ENCODE measurements around the gene KLHL12. TPM values are rescaled to one million over a fixed set of nuclear protein-coding genes. Genes with fewer than 3 reads are reported as not detected.

The KLHL12 gene
- total and polyA plus RNA-seq, 5 donors, result 10.8 to 21.4 (median 20.0) TPM

DNA sequence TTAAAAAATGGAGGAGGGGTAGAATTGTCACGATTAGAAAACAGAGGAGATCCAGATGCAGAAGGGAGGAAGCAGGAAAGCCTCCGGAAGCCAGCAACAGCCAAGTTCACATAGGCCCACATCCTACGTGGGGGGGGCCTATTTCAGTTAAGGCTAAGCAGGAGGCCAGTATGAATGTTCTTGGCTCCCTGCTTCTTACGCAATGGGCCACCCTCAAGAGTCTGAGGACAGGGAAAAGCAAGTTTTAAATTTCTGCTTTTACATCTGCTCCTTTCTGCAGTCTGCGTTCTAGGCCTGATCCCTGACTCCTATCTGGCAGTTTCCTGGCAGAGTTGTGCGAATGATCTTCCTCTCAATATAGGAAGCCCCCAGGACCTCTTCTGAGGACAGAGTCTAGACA lies 68.7 kb downstream of the KLHL12 start:
- ATAC-seq (peak; percentile 61 to 65), DNase-seq (peak; percentile 78 to 81 (median 80))
- peaks cover 5% of the 10 kb centered on the region for H3K4me1 ChIP-seq (ENCODE audit: control insufficient read depth, insufficient read depth, low read length)
- H3K9me3 ChIP-seq (ENCODE audit: control insufficient read depth, low read length), result no peaks in the 10 kb centered on the region
- WGBS, result 42% methylated on average over 6 of the region's 6 CpGs
- intact Hi-C loops (cut with DNase I), result no loop called here
- H3K4me3 ChIP-seq (ENCODE audit: low read length), result no peak overlapping the region
- H3K27me3 ChIP-seq (ENCODE audit: control insufficient read depth, insufficient read depth), result no peaks in the 10 kb centered on the region
- H3K27ac ChIP-seq (ENCODE audit: low read length), result peak overlapping the region; percentile 72

DNA sequence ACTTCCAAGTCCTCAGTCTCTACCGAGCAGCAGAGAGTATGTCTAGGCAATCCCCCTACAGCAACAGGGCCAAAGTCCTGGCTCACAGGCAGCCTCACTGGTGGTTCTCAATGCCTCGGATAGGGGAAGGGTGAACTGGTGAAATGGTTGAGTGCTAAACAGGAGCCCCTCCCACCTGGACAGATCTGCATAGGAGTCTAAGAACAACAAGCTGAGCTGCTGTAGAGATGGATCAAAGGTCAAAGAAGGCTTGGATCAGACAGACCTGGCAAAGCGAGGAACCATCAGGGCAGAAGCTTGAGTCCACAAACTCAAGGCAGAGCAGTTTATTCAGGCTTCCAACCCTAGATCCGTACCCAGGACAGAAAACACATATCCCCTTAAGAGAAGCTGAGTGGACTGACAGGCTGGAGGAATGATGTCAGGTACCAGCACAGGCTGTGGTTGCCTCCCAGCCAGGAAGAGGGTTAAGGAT lies 69.9 kb downstream of the KLHL12 start:
- DNase-seq (no peak), ATAC-seq (no peak)
- H3K27ac ChIP-seq (ENCODE audit: low read length), result no peak overlapping the region
- no peaks in the 10 kb centered on the region for H3K27me3 ChIP-seq (ENCODE audit: control insufficient read depth, insufficient read depth)
- H3K4me3 ChIP-seq (ENCODE audit: low read length), result no peak overlapping the region
- H3K9me3 ChIP-seq (ENCODE audit: control insufficient read depth, low read length), result no peaks in the 10 kb centered on the region
- H3K4me1 ChIP-seq (ENCODE audit: control insufficient read depth, insufficient read depth, low read length), result peaks cover 5% of the 10 kb centered on the region
- intact Hi-C loops (cut with DNase I), result no loop called here
- 66% methylated on average over 4 of the region's 4 CpGs for WGBS

DNA sequence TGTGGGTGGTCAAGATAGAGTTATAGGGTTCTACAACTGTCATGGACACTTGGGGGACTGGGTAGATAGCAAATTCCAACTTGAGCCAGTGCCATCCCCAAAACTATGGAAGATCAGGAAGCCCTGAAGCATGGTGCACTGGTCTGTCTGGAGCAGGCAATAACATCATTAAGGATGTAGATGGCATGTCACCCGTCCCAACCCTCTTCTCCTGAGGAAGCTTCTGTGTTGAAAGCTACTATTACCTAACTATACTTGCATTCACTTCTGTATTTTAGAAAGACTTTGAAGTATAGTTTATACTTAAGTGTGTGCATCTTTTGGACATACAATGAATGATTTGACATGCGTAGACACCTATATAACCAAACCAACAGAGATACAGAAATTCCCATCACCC lies 71.0 kb downstream of the KLHL12 start:
- Histone ChIP-seq H3K4me1 (ENCODE audit: control insufficient read depth, insufficient read depth, low read length) (peaks cover 5% of the 10 kb centered on the region), H3K9me3 (ENCODE audit: control insufficient read depth, low read length) (no peaks in the 10 kb centered on the region), H3K27me3 (ENCODE audit: control insufficient read depth, insufficient read depth) (no peaks in the 10 kb centered on the region), H3K27ac (ENCODE audit: low read length) (no peak overlapping the region), H3K4me3 (ENCODE audit: low read length) (no peak overlapping the region)
- no peak for DNase-seq
- 84% methylated on average over 2 of the region's 2 CpGs for WGBS
- intact Hi-C loops (cut with DNase I), result no loop called here
- no peak for ATAC-seq

DNA sequence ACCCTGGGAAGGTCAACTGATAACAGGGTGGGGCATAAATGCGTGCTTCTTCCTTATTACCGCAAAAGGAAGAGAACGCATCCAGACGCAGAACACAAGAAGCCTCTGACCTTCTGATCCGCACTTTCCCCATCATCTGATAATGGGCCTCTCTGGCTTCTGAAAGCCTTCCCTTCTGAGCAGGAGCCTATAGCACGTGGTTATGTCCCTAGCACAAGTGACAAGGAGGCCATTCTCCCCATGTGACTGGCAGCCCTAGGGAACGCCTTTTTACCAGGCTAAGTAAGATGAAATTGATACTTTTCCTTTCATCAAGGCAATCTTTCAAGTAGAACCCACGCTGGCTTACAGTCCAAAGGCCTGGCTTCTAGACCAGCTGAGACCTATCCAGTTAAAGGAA lies 72.2 kb downstream of the KLHL12 start:
- intact Hi-C loops (cut with DNase I), result no loop called here
- no peak for DNase-seq
- Histone ChIP-seq H3K27ac (ENCODE audit: low read length) (no peak overlapping the region), H3K27me3 (ENCODE audit: control insufficient read depth, insufficient read depth) (no peaks in the 10 kb centered on the region), H3K9me3 (ENCODE audit: control insufficient read depth, low read length) (no peaks in the 10 kb centered on the region), H3K4me1 (ENCODE audit: control insufficient read depth, insufficient read depth, low read length) (peaks cover 5% of the 10 kb centered on the region), H3K4me3 (ENCODE audit: low read length) (no peak overlapping the region)
- 93% methylated on average over 8 of the region's 8 CpGs for WGBS
- ATAC-seq, result no peak

DNA sequence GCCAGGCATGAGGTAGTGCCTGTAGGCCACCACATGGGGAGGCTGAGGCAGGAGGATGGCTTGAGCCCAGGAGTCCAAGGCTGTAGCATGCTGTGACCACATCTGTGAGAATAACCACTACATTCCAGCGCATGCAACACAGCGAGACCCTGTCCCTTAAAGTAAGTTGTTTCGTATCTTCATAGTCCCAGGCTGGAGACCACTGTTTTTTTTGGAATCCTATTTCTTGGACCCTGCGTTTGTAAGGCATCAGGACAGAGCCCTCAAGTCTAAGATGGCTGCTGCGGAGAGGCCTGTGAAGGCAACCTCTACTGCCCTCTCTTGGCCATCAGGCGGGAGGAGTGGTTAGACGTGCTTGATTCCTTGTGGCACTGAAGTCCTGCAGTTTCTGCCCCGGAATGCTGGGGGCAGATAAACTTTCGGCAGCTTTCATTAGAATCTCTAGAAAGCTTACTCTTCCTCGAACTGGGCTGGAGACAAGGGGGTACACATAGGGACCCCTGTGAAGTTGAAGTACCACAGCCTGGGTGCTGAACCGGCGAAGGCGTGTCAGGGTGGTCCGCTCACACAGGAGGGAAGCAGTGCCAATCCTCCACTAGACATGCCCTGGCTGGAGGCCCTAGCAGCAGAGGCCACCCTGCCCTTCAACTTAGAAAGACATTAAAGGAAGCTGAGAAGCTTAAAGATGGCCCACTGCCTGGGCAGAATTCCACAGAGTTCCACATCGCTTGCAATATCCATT lies 74.7 kb downstream of the KLHL12 start:
- DNase-seq (peak in 1 of 3 donors; percentile 24), ATAC-seq (peak in 1 of 2 donors; percentile 59)
- Histone ChIP-seq H3K4me3 (ENCODE audit: low read length) (no peak overlapping the region), H3K27ac (ENCODE audit: low read length) (no peak overlapping the region), H3K9me3 (ENCODE audit: control insufficient read depth, low read length) (no peaks in the 10 kb centered on the region), H3K4me1 (ENCODE audit: control insufficient read depth, insufficient read depth, low read length) (no peaks in the 10 kb centered on the region), H3K27me3 (ENCODE audit: control insufficient read depth, insufficient read depth) (no peaks in the 10 kb centered on the region)
- intact Hi-C loops (cut with DNase I), result no loop called here
- 63% methylated on average over 15 of the region's 15 CpGs for WGBS

DNA sequence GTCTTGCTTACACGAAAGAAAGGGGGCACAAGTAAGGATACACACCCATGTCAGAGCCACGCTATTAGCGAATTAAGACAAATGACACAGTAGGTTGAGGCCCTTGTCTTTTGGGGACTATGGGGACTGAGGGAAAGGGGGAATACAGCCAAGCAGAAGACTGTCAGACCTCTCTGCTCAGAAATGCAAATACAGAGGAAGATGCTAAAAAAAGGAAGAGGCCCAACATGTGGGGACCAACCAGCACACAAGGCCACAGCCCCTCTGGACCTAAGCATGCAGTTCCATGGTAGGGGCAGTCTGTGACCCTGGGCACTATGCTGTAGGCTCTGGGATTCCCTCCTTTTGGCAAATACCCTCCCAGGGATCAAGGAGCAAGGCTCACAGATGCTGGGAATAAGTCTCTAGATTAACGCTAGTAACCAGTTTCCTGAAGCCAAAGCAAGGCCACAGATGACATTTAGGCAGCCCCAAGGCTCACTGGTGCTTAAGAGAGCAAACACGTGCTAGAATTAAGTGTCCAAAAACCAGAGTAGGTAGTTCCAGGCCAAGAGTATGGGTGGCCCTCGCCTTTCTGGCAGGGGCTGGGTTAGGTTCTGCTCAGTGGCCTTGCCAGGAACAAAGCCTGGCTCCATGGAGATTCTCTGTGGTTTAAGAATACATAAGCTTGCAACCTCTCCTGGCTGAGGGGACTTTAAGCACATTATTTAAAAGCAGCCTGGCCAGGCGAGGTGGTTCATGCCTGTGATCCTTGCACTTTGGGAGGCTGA lies 76.3 kb downstream of the KLHL12 start:
- DNase-seq, result peak in 2 of 3 donors; percentile 34 to 72
- Histone ChIP-seq H3K9me3 (ENCODE audit: control insufficient read depth, low read length) (no peaks in the 10 kb centered on the region), H3K27me3 (ENCODE audit: control insufficient read depth, insufficient read depth) (no peaks in the 10 kb centered on the region), H3K4me1 (ENCODE audit: control insufficient read depth, insufficient read depth, low read length) (no peaks in the 10 kb centered on the region), H3K4me3 (ENCODE audit: low read length) (no peak overlapping the region), H3K27ac (ENCODE audit: low read length) (no peak overlapping the region)
- 85% methylated on average over 7 of the region's 7 CpGs for WGBS
- intact Hi-C loops (cut with DNase I), result no loop called here
- ATAC-seq, result no peak

DNA sequence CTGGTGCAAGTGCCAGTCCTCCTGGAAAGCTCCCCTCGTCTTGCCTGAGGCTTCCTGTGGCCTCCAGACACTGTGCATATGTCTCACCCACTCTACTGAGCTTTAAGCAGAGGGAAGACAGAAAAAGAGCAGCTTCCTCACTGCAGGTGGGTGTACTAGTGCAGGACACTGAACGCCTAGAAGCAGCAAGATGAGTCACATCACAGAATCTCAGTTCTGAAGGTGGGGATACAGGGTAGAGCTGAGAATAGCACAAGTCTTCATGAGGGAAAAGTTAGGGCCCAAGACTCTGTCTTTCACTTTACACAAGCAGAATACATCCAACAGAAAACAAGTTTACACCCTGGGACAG lies 78.9 kb downstream of the KLHL12 start:
- DNase-seq (no peak), ATAC-seq (no peak)
- H3K27me3 ChIP-seq (ENCODE audit: control insufficient read depth, insufficient read depth), result no peaks in the 10 kb centered on the region
- H3K4me3 ChIP-seq (ENCODE audit: low read length), result no peak overlapping the region
- 57% methylated on average over 2 of the region's 2 CpGs for WGBS
- intact Hi-C loops (cut with DNase I), result loop anchor here in 1 of 4 donors (10.0 kb wide), 1 partner anchor 257 kb away; no protein-coding TSS in a partner anchor
- H3K27ac ChIP-seq (ENCODE audit: low read length), result no peak overlapping the region
- H3K4me1 ChIP-seq (ENCODE audit: control insufficient read depth, insufficient read depth, low read length), result no peaks in the 10 kb centered on the region
- H3K9me3 ChIP-seq (ENCODE audit: control insufficient read depth, low read length), result no peaks in the 10 kb centered on the region

DNA sequence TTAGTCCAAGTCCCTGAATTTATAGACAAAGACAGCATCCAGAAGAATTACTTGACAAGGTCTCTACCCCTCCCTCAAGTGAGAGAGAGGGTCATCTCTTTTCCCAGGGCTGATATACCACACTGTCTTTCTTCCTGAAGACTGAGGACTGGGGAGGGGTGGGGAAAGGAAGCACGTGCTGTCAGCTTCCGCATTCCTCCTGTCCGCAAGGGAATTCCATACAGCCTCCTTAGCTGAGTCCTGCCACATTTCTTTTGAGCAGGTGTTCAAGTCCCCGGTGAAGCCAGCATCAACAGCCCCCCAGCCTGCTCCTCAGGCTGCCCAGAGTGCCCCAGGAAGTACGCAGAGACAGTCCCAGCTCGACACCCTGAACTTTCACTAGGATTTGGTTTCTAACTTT lies 82.1 kb downstream of the KLHL12 start:
- no peaks in the 10 kb centered on the region for H3K27me3 ChIP-seq (ENCODE audit: control insufficient read depth, insufficient read depth)
- H3K4me3 ChIP-seq (ENCODE audit: low read length), result no peak overlapping the region
- ATAC-seq, result no peak
- no peaks in the 10 kb centered on the region for H3K4me1 ChIP-seq (ENCODE audit: control insufficient read depth, insufficient read depth, low read length)
- intact Hi-C loops (cut with DNase I), result loop anchor here in 1 of 4 donors (10.0 kb wide), 1 partner anchor 260 kb away; no protein-coding TSS in a partner anchor
- WGBS, result 54% methylated on average over 6 of the region's 6 CpGs
- DNase-seq, result no peak
- no peaks in the 10 kb centered on the region for H3K9me3 ChIP-seq (ENCODE audit: control insufficient read depth, low read length)
- H3K27ac ChIP-seq (ENCODE audit: low read length), result no peak overlapping the region

DNA sequence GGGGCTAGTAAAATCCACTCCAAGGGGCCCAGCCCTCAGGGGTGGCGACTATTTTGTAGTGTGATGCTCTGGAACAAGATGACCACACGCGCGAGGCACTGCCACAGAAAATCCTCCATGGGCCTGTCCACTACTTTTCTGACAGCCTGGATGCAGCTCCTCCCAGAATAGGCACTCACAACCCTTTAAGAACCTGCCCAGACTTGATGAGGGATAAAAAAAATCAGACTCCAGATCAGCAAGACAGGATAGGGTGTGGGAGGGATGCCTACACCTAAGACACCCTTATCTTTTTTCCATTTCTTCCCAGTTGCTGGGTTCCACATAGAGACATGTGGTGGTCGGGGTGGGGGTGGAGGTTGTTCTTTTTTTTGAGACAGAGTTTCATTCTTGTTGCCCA lies 82.8 kb downstream of the KLHL12 start:
- WGBS, result 95% methylated on average over 5 of the region's 5 CpGs
- intact Hi-C loops (cut with DNase I), result loop anchor here in 1 of 4 donors (10.0 kb wide), 1 partner anchor 261 kb away; no protein-coding TSS in a partner anchor
- no peaks in the 10 kb centered on the region for H3K27me3 ChIP-seq (ENCODE audit: control insufficient read depth, insufficient read depth)

DNA sequence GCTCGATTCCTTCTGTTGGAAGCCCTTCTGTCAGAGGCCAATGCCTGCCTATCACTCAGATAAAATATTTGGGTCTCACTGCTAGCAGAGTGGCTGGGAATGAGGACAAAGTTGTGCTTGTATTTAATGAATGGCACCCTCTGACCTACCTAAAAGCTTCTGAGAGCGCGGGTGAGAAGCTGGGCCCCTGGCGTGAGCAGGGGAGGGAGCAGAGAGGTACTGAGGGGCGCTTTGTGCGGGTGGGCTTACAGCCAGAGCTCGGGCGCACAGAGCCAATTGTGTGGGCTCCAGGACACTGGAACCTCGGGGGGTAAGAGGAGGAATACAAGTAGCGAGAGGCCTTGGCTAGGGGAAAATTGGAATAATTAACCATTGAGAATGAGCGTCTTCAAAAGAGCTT lies 84.0 kb downstream of the KLHL12 start:
- intact Hi-C loops (cut with DNase I), result loop anchor here in 1 of 4 donors (10.0 kb wide), 1 partner anchor 262 kb away; no protein-coding TSS in a partner anchor
- Histone ChIP-seq H3K27ac (ENCODE audit: low read length) (no peak overlapping the region), H3K4me1 (ENCODE audit: control insufficient read depth, insufficient read depth, low read length) (no peaks in the 10 kb centered on the region), H3K27me3 (ENCODE audit: control insufficient read depth, insufficient read depth) (no peaks in the 10 kb centered on the region), H3K4me3 (ENCODE audit: low read length) (no peak overlapping the region), H3K9me3 (ENCODE audit: control insufficient read depth, low read length) (no peaks in the 10 kb centered on the region)
- ATAC-seq (no peak), DNase-seq (no peak)
- WGBS, result 79% methylated on average over 11 of the region's 11 CpGs

More for the DNA sequence above, 82.8 kb downstream of the KLHL12 start:
- no peak overlapping the region for H3K4me3 ChIP-seq (ENCODE audit: low read length)
- H3K4me1 ChIP-seq (ENCODE audit: control insufficient read depth, insufficient read depth, low read length), result no peaks in the 10 kb centered on the region
- no peaks in the 10 kb centered on the region for H3K9me3 ChIP-seq (ENCODE audit: control insufficient read depth, low read length)
- ATAC-seq, result no peak
- no peak for DNase-seq
- H3K27ac ChIP-seq (ENCODE audit: low read length), result no peak overlapping the region
